ENCODE measurements around the gene SLC16A10. TPM values are rescaled to one million over a fixed set of nuclear protein-coding genes. Genes with fewer than 3 reads are reported as not detected.

Gene SLC16A10
- total and polyA plus RNA-seq, 2 of the 4 experiments (the other 2 are of a cell fraction): not detected

DNA sequence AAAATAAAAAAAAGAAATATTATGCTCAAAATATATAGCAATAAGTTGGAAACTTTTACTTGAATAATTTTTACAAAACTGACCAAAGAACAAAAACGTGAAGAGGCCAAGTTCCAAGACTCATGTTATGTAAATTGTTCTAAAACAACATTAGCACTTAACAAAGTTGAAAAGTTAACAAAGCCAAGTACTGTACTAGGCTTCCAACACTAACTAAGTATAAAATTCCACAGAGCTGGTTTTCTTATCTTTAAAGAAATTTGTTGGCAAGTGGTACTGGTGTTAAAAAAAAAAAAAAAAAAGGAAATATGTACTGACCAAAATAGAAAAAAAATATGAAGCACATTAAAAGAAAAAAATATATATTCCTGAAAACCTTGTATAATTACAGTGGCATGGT lies 127.8 kb downstream of the SLC16A10 start:
- no TSS peak for BruUV-seq (replicated peaks)
- no peak for ATAC-seq (ENCODE audit: low read depth)

More for the DNA sequence above, 127.8 kb downstream of the SLC16A10 start:
- no peak overlapping the region for H2AFZ ChIP-seq (replicated peaks; ENCODE audit: low read length, poor library complexity)
- H4K20me1 ChIP-seq (ENCODE audit: insufficient read depth, low read length): no peaks in the 10 kb centered on the region
- CTCF ChIA-PET: no interaction called here
- no peaks in the 10 kb centered on the region for H3K4me1 ChIP-seq (ENCODE audit: control insufficient read depth, insufficient read depth, low read length)
- no peak overlapping the region for H3K4me3 ChIP-seq (ENCODE audit: insufficient read depth, low read depth, low read length)
- H3K36me3 ChIP-seq (ENCODE audit: control insufficient read depth, insufficient read depth, low read length): no peaks in the 10 kb centered on the region
- dilution Hi-C loops (cut with HindIII; ENCODE audit: low sequenced_read_pairs, unreplicated experiment): no loop called here
- WGBS, 2 experiments (ENCODE audit: extremely low coverage in 2 of 2, insufficient read length in 1 of 2): no CpG with 5 or more reads among the region's 1 CpG
- H2AK5ac ChIP-seq (ENCODE audit: low read depth, low read length): no peak overlapping the region
- H3K14ac ChIP-seq (replicated peaks; ENCODE audit: low read depth, low read length): no peak overlapping the region
- TF ChIP-seq, protein P1, sequence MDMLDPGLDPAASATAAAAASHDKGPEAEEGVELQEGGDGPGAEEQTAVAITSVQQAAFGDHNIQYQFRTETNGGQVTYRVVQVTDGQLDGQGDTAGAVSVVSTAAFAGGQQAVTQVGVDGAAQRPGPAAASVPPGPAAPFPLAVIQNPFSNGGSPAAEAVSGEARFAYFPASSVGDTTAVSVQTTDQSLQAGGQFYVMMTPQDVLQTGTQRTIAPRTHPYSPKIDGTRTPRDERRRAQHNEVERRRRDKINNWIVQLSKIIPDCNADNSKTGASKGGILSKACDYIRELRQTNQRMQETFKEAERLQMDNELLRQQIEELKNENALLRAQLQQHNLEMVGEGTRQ (IDR thresholded peaks at IDR 0.05; ENCODE audit: low read depth, low read length): no peak
- TF ChIP-seq MAZ (IDR thresholded peaks at IDR 0.05; ENCODE audit: borderline replicate concordance, low read depth, low read length): no peak
- TF ChIP-seq MXI1 (IDR thresholded peaks at IDR 0.05; ENCODE audit: borderline replicate concordance, low read depth, low read length): no peak
- TF ChIP-seq BHLHE40 (IDR thresholded peaks at IDR 0.05; ENCODE audit: low read depth, low read length): no peak
- no peak for TF ChIP-seq FOS (IDR thresholded peaks at IDR 0.05; ENCODE audit: low read depth, low read length)
- TF ChIP-seq, protein P2, sequence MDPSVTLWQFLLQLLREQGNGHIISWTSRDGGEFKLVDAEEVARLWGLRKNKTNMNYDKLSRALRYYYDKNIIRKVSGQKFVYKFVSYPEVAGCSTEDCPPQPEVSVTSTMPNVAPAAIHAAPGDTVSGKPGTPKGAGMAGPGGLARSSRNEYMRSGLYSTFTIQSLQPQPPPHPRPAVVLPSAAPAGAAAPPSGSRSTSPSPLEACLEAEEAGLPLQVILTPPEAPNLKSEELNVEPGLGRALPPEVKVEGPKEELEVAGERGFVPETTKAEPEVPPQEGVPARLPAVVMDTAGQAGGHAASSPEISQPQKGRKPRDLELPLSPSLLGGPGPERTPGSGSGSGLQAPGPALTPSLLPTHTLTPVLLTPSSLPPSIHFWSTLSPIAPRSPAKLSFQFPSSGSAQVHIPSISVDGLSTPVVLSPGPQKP (IDR thresholded peaks at IDR 0.05; ENCODE audit: borderline replicate concordance, low read depth, low read length): no peak
- no peak for TF ChIP-seq NFE2L2 (IDR thresholded peaks at IDR 0.05; ENCODE audit: low read depth, low read length)
- TF ChIP-seq RFX5 (IDR thresholded peaks at IDR 0.05; ENCODE audit: low read depth, low read length): no peak
- TF ChIP-seq CEBPB (IDR thresholded peaks at IDR 0.05; ENCODE audit: low read depth, low read length): no peak
- TF ChIP-seq, protein P3, sequence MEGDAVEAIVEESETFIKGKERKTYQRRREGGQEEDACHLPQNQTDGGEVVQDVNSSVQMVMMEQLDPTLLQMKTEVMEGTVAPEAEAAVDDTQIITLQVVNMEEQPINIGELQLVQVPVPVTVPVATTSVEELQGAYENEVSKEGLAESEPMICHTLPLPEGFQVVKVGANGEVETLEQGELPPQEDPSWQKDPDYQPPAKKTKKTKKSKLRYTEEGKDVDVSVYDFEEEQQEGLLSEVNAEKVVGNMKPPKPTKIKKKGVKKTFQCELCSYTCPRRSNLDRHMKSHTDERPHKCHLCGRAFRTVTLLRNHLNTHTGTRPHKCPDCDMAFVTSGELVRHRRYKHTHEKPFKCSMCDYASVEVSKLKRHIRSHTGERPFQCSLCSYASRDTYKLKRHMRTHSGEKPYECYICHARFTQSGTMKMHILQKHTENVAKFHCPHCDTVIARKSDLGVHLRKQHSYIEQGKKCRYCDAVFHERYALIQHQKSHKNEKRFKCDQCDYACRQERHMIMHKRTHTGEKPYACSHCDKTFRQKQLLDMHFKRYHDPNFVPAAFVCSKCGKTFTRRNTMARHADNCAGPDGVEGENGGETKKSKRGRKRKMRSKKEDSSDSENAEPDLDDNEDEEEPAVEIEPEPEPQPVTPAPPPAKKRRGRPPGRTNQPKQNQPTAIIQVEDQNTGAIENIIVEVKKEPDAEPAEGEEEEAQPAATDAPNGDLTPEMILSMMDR (conservative IDR thresholded peaks at IDR 0.05; ENCODE audit: low read depth, low read length): no peak
- TF ChIP-seq RAD21 (IDR thresholded peaks at IDR 0.05; ENCODE audit: low read length): no peak
- TF ChIP-seq POLR2A (IDR thresholded peaks at IDR 0.05; ENCODE audit: low read depth, low read length): no peak
- no peak for TF ChIP-seq RCOR1 (IDR thresholded peaks at IDR 0.05; ENCODE audit: insufficient replicate concordance, low read length)
- TF ChIP-seq CHD1 (IDR thresholded peaks at IDR 0.05; ENCODE audit: low read depth, low read length): no peak
- no peak for TF ChIP-seq SMC3 (IDR thresholded peaks at IDR 0.05; ENCODE audit: low read depth, low read length)
- no peak for TF ChIP-seq MAFK (IDR thresholded peaks at IDR 0.05; ENCODE audit: low read depth, low read length)
- H2BK20ac ChIP-seq (ENCODE audit: low read depth, low read length): no peak overlapping the region
- intact Hi-C loops (cut with micrococcal nuclease): no loop called here
- no peak overlapping the region for H3K56ac ChIP-seq (ENCODE audit: extremely low read depth, insufficient read depth, low read length)
- H3K4ac ChIP-seq (ENCODE audit: low read depth, low read length): no peak overlapping the region
- no peak overlapping the region for H3K27ac ChIP-seq (ENCODE audit: insufficient read depth, low read length)
- H4K8ac ChIP-seq (ENCODE audit: low read depth in 2 of 2, low read length in 2 of 2): no peak overlapping the region
- in situ Hi-C loops (cut with MboI; ENCODE audit: low sequenced_read_pairs): loop anchor here (25.0 kb wide), 1 partner anchor 678 kb away; no protein-coding TSS in a partner anchor
- H4K5ac ChIP-seq (ENCODE audit: low read depth, low read length): no peak overlapping the region
- DNase-seq: no peak
- no peaks in the 10 kb centered on the region for H3K79me1 ChIP-seq (ENCODE audit: low read depth in 1 of 2, low read length in 2 of 2)
- no peaks in the 10 kb centered on the region; the same call in 1 of the 2 replicates for H3K27me3 ChIP-seq (ENCODE audit: control insufficient read depth, insufficient read depth, low read length)
- no peaks in the 10 kb centered on the region for H3K9me3 ChIP-seq (ENCODE audit: control insufficient read depth, insufficient read depth, low read length)
- H2BK120ac ChIP-seq (ENCODE audit: low read depth, low read length): no peak overlapping the region
- H2AK9ac ChIP-seq (replicated peaks; ENCODE audit: low read depth, low read length, poor library complexity): no peak overlapping the region
- H3K4me2 ChIP-seq (ENCODE audit: low read depth, low read length): no peak overlapping the region
- H2BK15ac ChIP-seq (ENCODE audit: low read depth, low read length): no peak overlapping the region
- no peaks in the 10 kb centered on the region for H3K9me1 ChIP-seq (ENCODE audit: insufficient read depth, low read length)
- POLR2A ChIA-PET (ENCODE audit: unreplicated experiment): no interaction called here
- H3K9ac ChIP-seq (ENCODE audit: low read depth, low read length): no peak overlapping the region
- H3K18ac ChIP-seq (ENCODE audit: low read depth, low read length): no peak overlapping the region
- no peak overlapping the region for H3K23ac ChIP-seq (ENCODE audit: low read depth, low read length)
- no peak overlapping the region for H4K91ac ChIP-seq (ENCODE audit: insufficient read depth, low read depth, low read length)
- H2BK5ac ChIP-seq (ENCODE audit: low read depth, low read length, poor library complexity, severe bottlenecking): no peak overlapping the region
